Stimulated activated CD4-positive, alpha-beta T cell treated with anti-CD3 and anti-CD28 coated beads, Interleukin-2, amount 100 ng/mL, for 48 hours (primary cell): Measurements from ENCODE around the gene KLRC1.
"Not testable (repeated sequence)": the region's sequence is repeated elsewhere in the genome, so short reads cannot be mapped to it uniquely, and the experiment has no call there.

Experiments
- DNase-seq, 2 donors: peaks; one replicate each; pipeline ENCODE4 v3.0.0-alpha.2; 2020

Gene KLRC1

GRCh38 chr12:10453156-10453555 is at the start of gene KLRC1:
TSS of gene KLRC1 (minus strand) at chr12:10453377. CDS start at chr12:10451156, 2,221 bp downstream.
- DNase-seq: no peak

GRCh38 chr12:10501030-10501429 is 47.9 kb upstream of the KLRC1 start:
- no peak for DNase-seq

- DNase-seq: no peak
These were observed 44.9 kb upstream of the KLRC1 start for GRCh38 chr12:10498042-10498441.

GRCh38 chr12:10497602-10498001 is 44.4 kb upstream of the KLRC1 start:
- DNase-seq: no peak

GRCh38 chr12:10491766-10492165 is 38.6 kb upstream of the KLRC1 start:
- no peak for DNase-seq

- not testable (repeated sequence) for DNase-seq
These were observed 34.2 kb upstream of the KLRC1 start for GRCh38 chr12:10487328-10487727.

GRCh38 chr12:10481901-10482300 is 28.7 kb upstream of the KLRC1 start:
- DNase-seq: not testable (repeated sequence)

- DNase-seq: not testable (repeated sequence)
These were observed 19.6 kb upstream of the KLRC1 start for GRCh38 chr12:10472808-10473207.

- no peak for DNase-seq
These were observed 16.5 kb upstream of the KLRC1 start for GRCh38 chr12:10469701-10470100.

GRCh38 chr12:10466311-10466710 is 13.1 kb upstream of the KLRC1 start:
- DNase-seq: no peak

- no peak for DNase-seq
These were observed 4.6 kb upstream of the KLRC1 start for GRCh38 chr12:10457760-10458159.

GRCh38 chr12:10456856-10457255 is 3.7 kb upstream of the KLRC1 start:
- no peak for DNase-seq

- DNase-seq: no peak
These were observed 2.6 kb upstream of the KLRC1 start for GRCh38 chr12:10455766-10456165.

- no peak for DNase-seq
These were observed 1.4 kb upstream of the KLRC1 start for GRCh38 chr12:10454531-10454930.

GRCh38 chr12:10448236-10448635 is 4.9 kb downstream of the KLRC1 start:
- DNase-seq: no peak

- DNase-seq: not testable (repeated sequence)
These were observed 7.1 kb downstream of the KLRC1 start for GRCh38 chr12:10446052-10446451.

GRCh38 chr12:10441144-10441543 is 12.0 kb downstream of the KLRC1 start:
- not testable (repeated sequence) for DNase-seq

- DNase-seq: not testable (repeated sequence)
These were observed 13.4 kb downstream of the KLRC1 start for GRCh38 chr12:10439608-10440274.

GRCh38 chr12:10437601-10438000 is 15.6 kb downstream of the KLRC1 start:
- not testable (repeated sequence) for DNase-seq

GRCh38 chr12:10435816-10436215 is 17.4 kb downstream of the KLRC1 start, which contains the start of gene KLRC2:
TSS of gene KLRC2 (minus strand) at chr12:10436010. CDS start at chr12:10435986, 24 bp downstream.
- not testable (repeated sequence) for DNase-seq

- DNase-seq: not testable (repeated sequence)
These were observed 22.6 kb downstream of the KLRC1 start for GRCh38 chr12:10430623-10431022.

- DNase-seq: not testable (repeated sequence)
These were observed 27.2 kb downstream of the KLRC1 start for GRCh38 chr12:10425938-10426337.

- not testable (repeated sequence) for DNase-seq
These were observed 28.8 kb downstream of the KLRC1 start for GRCh38 chr12:10424260-10424899.

- DNase-seq: not testable (repeated sequence)
These were observed 31.0 kb downstream of the KLRC1 start for GRCh38 chr12:10422159-10422558.
